CD4-positive, alpha-beta T cell treated with Interleukin-6 at 100 ng/mL for 8 hours (primary cell): ENCODE results near the gene NAA80.
"Not testable (repeated sequence)": the region's sequence is repeated elsewhere in the genome, so short reads cannot be mapped to it uniquely, and the experiment has no call there.

ENCODE experiments used
- DNase-seq: peaks from one replicate; pipeline ENCODE4 v3.0.0-alpha.2; 2020; ENCODE audit warnings: mixed read lengths, low spot score

Gene NAA80

GRCh38 chr3:50314342-50314741 is 15.1 kb upstream of the NAA80 start:
- no peak for DNase-seq

GRCh38 chr3:50312041-50312440 is 12.8 kb upstream of the NAA80 start:
- not testable (repeated sequence) for DNase-seq

GRCh38 chr3:50304601-50305000 is 5.4 kb upstream of the NAA80 start:
- DNase-seq: no peak

- DNase-seq: no peak
These were observed 4.0 kb upstream of the NAA80 start, which contains the start of gene HYAL1 for GRCh38 chr3:50303013-50303815. Gene HYAL1, minus strand, starts transcription at chr3:50303574. Its CDS starts 618 bp downstream, at chr3:50302956.

GRCh38 chr3:50302095-50303012 is 3.1 kb upstream of the NAA80 start:
- no peak for DNase-seq

GRCh38 chr3:50300681-50301254 is 1.6 kb upstream of the NAA80 start:
- DNase-seq: no peak

- no peak for DNase-seq
These were observed 900 bp upstream of the NAA80 start for GRCh38 chr3:50299929-50300680.

GRCh38 chr3:50299638-50299928 is 378 bp upstream of the NAA80 start:
- DNase-seq: no peak

- DNase-seq: no peak
These were observed 1.1 kb downstream of the NAA80 start for GRCh38 chr3:50297896-50298725.

GRCh38 chr3:50297384-50297775 is 1.8 kb downstream of the NAA80 start:
- DNase-seq: no peak

GRCh38 chr3:50296721-50297383 is 2.4 kb downstream of the NAA80 start:
- DNase-seq: no peak

- DNase-seq: no peak
These were observed 3.4 kb downstream of the NAA80 start for GRCh38 chr3:50295553-50296431.

GRCh38 chr3:50294492-50295403 is 4.5 kb downstream of the NAA80 start:
- no peak for DNase-seq

- no peak for DNase-seq
These were observed 5.1 kb downstream of the NAA80 start for GRCh38 chr3:50294089-50294488.

- DNase-seq: no peak
These were observed 6.0 kb downstream of the NAA80 start for GRCh38 chr3:50293079-50293801.

- DNase-seq: peak; percentile 96
These were observed 6.8 kb downstream of the NAA80 start, which contains the start of gene IFRD2 for GRCh38 chr3:50292159-50293078. Gene IFRD2, minus strand, starts transcription at chr3:50292429. Its CDS starts 155 bp downstream, at chr3:50292274.
